Measurements from ENCODE around the gene NRXN3. TPM values are rescaled to one million over a fixed set of nuclear protein-coding genes. Genes with fewer than 3 reads are reported as not detected.

Gene NRXN3
- total RNA-seq, 1 experiment from 2014 or later: 1.1 TPM

- CTCF ChIA-PET: interaction anchor here (0.7 kb wide), 2 partner anchors 265 to 429 kb away, joined by 3 to 4 read pairs; no protein-coding TSS in a partner anchor
- no peak overlapping the region for H3K9ac ChIP-seq (ENCODE audit: low read length)
- BruUV-seq (replicated peaks): no TSS peak
- TF ChIP-seq, protein P1, sequence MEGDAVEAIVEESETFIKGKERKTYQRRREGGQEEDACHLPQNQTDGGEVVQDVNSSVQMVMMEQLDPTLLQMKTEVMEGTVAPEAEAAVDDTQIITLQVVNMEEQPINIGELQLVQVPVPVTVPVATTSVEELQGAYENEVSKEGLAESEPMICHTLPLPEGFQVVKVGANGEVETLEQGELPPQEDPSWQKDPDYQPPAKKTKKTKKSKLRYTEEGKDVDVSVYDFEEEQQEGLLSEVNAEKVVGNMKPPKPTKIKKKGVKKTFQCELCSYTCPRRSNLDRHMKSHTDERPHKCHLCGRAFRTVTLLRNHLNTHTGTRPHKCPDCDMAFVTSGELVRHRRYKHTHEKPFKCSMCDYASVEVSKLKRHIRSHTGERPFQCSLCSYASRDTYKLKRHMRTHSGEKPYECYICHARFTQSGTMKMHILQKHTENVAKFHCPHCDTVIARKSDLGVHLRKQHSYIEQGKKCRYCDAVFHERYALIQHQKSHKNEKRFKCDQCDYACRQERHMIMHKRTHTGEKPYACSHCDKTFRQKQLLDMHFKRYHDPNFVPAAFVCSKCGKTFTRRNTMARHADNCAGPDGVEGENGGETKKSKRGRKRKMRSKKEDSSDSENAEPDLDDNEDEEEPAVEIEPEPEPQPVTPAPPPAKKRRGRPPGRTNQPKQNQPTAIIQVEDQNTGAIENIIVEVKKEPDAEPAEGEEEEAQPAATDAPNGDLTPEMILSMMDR (conservative IDR thresholded peaks at IDR 0.05; ENCODE audit: low read depth, low read length): no peak
- no peak for TF ChIP-seq EZH2 (IDR thresholded peaks at IDR 0.05; ENCODE audit: low read length, unreplicated experiment)
- no peak for TF ChIP-seq EZH2phosphoT487 (IDR thresholded peaks at IDR 0.05; ENCODE audit: borderline replicate concordance, low read length)
- no peaks in the 10 kb centered on the region for H3K9me2 ChIP-seq (replicated peaks; ENCODE audit: low read length)
- no peak for DNase-seq
- intact Hi-C loops (cut with micrococcal nuclease): loop anchor here (5.0 kb wide), 1 partner anchor 175 kb away; no protein-coding TSS in a partner anchor
- H3K27me3 ChIP-seq (ENCODE audit: low read length): no peaks in the 10 kb centered on the region
- no peaks in the 10 kb centered on the region for H4K20me1 ChIP-seq (ENCODE audit: low read length)
- H2AFZ ChIP-seq (ENCODE audit: low read length): no peak overlapping the region
- H3K36me3 ChIP-seq (ENCODE audit: low read depth, low read length): no peaks in the 10 kb centered on the region
- POLR2A ChIA-PET (ENCODE audit: unreplicated experiment): no interaction called here
- H3K79me2 ChIP-seq (ENCODE audit: low read length): no peaks in the 10 kb centered on the region
- H3K4me2 ChIP-seq (ENCODE audit: low read length): no peak overlapping the region
- H3F3A ChIP-seq (ENCODE audit: low read length, unreplicated experiment): no peaks in the 10 kb centered on the region
- H3K4me1 ChIP-seq (ENCODE audit: insufficient read depth, low read length): peaks cover 8% of the 10 kb centered on the region; the same call in 1 of the 2 replicates
- no peak overlapping the region for H3K27ac ChIP-seq (ENCODE audit: low read length)
- ATAC-seq: no peak
- no peaks in the 10 kb centered on the region for H3K9me3 ChIP-seq (ENCODE audit: low read length)
- H3K4me3 ChIP-seq (ENCODE audit: low read length): no peak overlapping the region
Observed at GRCh38 chr14:79542121-79542520, 1371.9 kb downstream of the NRXN3 start.

- Histone ChIP-seq H3K4me1 (ENCODE audit: insufficient read depth, low read length) (peaks cover 8% of the 10 kb centered on the region; the same call in 1 of the 2 replicates), H3K9me3 (ENCODE audit: low read length) (no peaks in the 10 kb centered on the region), H2AFZ (ENCODE audit: low read length) (no peak overlapping the region), H3F3A (ENCODE audit: low read length, unreplicated experiment) (no peaks in the 10 kb centered on the region), H3K9ac (ENCODE audit: low read length) (no peak overlapping the region), H3K9me2 (replicated peaks; ENCODE audit: low read length) (no peaks in the 10 kb centered on the region), H3K27me3 (ENCODE audit: low read length) (no peaks in the 10 kb centered on the region), H3K4me3 (ENCODE audit: low read length) (no peak overlapping the region), H3K27ac (ENCODE audit: low read length) (no peak overlapping the region), H4K20me1 (ENCODE audit: low read length) (no peaks in the 10 kb centered on the region), H3K36me3 (ENCODE audit: low read depth, low read length) (no peaks in the 10 kb centered on the region), H3K4me2 (ENCODE audit: low read length) (no peak overlapping the region), H3K79me2 (ENCODE audit: low read length) (no peaks in the 10 kb centered on the region)
- ChIA-PET CTCF (interaction anchor here (0.6 to 0.8 kb wide), 2 partner anchors 20 to 200 kb away, joined by 3 read pairs; no protein-coding TSS in a partner anchor), POLR2A (ENCODE audit: unreplicated experiment) (no interaction called here)
- no peak for DNase-seq
- BruUV-seq (replicated peaks): no TSS peak
- no peak for ATAC-seq
- intact Hi-C loops (cut with micrococcal nuclease): loop anchor here (5.0 kb wide), 1 partner anchor 176 kb away; no protein-coding TSS in a partner anchor
- TF ChIP-seq EZH2 (IDR thresholded peaks at IDR 0.05; ENCODE audit: low read length, unreplicated experiment): no peak
- TF ChIP-seq, protein P1 (conservative IDR thresholded peaks at IDR 0.05; ENCODE audit: low read depth, low read length): no peak
- no peak for TF ChIP-seq EZH2phosphoT487 (IDR thresholded peaks at IDR 0.05; ENCODE audit: borderline replicate concordance, low read length)
Observed at GRCh38 chr14:79543348-79543747, 1373.2 kb downstream of the NRXN3 start.
